Endothelial cell of umbilical vein (primary cell): ENCODE measurements around the gene FAM216A. TPM values are rescaled to one million over a fixed set of nuclear protein-coding genes. Genes with fewer than 3 reads are reported as not detected.

Experiments used
- BruUV-seq: library from RNA; stranded (reverse); fragments of 400-500 nt; replicated peaks from 2 replicates; lab custom pipeline; 2021; lab: Mats Ljungman, UMichigan
- CTCF ChIA-PET: fragments of 300-600, 350-600 bp; sonication (Branson Sonifier 250); formaldehyde crosslinking; loops from one replicate; lab custom pipeline; 2021; ENCODE audit warnings: antibody characterized with exemption, inconsistent platforms; lab: Charles Lee
- POLR2A ChIA-PET: fragments of 300-600, 350-600 bp; sonication (Branson Sonifier 250); formaldehyde crosslinking; loops from one replicate; lab custom pipeline; 2021; ENCODE audit warnings: antibody characterized with exemption, inconsistent platforms; lab: Charles Lee
- DNase-seq: peaks from one replicate; pipeline ENCODE4 v3.0.0-alpha.2; 2011; ENCODE audit warnings: low read depth, low spot score
- FAIRE-seq: peaks from 2 replicates; lab custom pipeline; 2011; peaks lifted over from hg19 to GRCh38; lab: Jason Lieb, UNC
- H2AFZ ChIP-seq: 2 replicates; pipeline ENCODE4 v1.6.0; 2012; ENCODE audit warnings: low read depth, low read length, control low read depth, inconsistent platforms
- H3K27ac ChIP-seq: 2 replicates; pipeline ENCODE4 v1.5.1; 2011; ENCODE audit warnings: low read depth, mild to moderate bottlenecking, control low read depth, low read length, moderate library complexity; ENCODE audit not compliant: insufficient read depth
- H3K27me3 ChIP-seq, 2 experiments: 2 replicates each; pipeline versions ENCODE4 v1.6.0 to v1.6.1; 2011; ENCODE audit warnings: low read length in 2 of 2, mixed read lengths in 1 of 2; ENCODE audit not compliant: control insufficient read depth in 2 of 2, insufficient read depth in 2 of 2
- H3K36me3 ChIP-seq, 2 experiments: 2 replicates in 1 of 2; 3 replicates in 1 of 2; pipeline ENCODE4 v1.5.1; 2011; ENCODE audit warnings: low read length in 2 of 2, mild to moderate bottlenecking in 1 of 2, moderate library complexity in 1 of 2; ENCODE audit not compliant: control insufficient read depth in 2 of 2, insufficient read depth in 2 of 2; ENCODE audit errors: extremely low read depth in 1 of 2
- H3K4me1 ChIP-seq: 3 replicates; pipeline ENCODE4 v1.5.1; 2011; ENCODE audit warnings: mild to moderate bottlenecking, low read length; ENCODE audit not compliant: control insufficient read depth, insufficient read depth; ENCODE audit errors: extremely low read depth
- H3K4me2 ChIP-seq: 2 replicates; pipeline ENCODE4 v1.6.1; 2011; ENCODE audit warnings: low read length, control low read depth, mixed read lengths; ENCODE audit not compliant: insufficient read depth
- H3K4me3 ChIP-seq, 3 experiments: fragments of 200-600 bp in 1 of 3; sonication (generic), shearing (Covaris generic) in 1 of 3; replicated peaks in 1 of 3; 2 replicates each; pipeline ENCODE4 v1.5.1; 2011 to 2016; ENCODE audit warnings: control low read depth in 3 of 3, low read length in 3 of 3, mild to moderate bottlenecking in 2 of 3, inconsistent platforms in 1 of 3, low read depth in 1 of 3, moderate library complexity in 1 of 3; ENCODE audit not compliant: insufficient read depth in 1 of 3
- H3K79me2 ChIP-seq: 2 replicates; pipeline ENCODE4 v1.6.0; 2012; ENCODE audit warnings: low read length, inconsistent platforms; ENCODE audit not compliant: control insufficient read depth, insufficient read depth
- H3K9ac ChIP-seq: replicated peaks from 2 replicates; pipeline ENCODE3; 2011; ENCODE audit warnings: low read length, control low read depth; ENCODE audit not compliant: insufficient read depth; ENCODE audit errors: extremely low read depth
- H3K9me1 ChIP-seq: replicated peaks from 3 replicates; pipeline ENCODE4 v1.6.0; 2011; ENCODE audit warnings: mild to moderate bottlenecking, low read length; ENCODE audit not compliant: control insufficient read depth, insufficient read depth; ENCODE audit errors: extremely low read depth
- H3K9me3 ChIP-seq: replicated peaks from 2 replicates; pipeline ENCODE4 v1.5.1; 2012; ENCODE audit warnings: low read length, inconsistent platforms; ENCODE audit not compliant: control insufficient read depth, insufficient read depth
- H4K20me1 ChIP-seq: replicated peaks from 2 replicates; pipeline ENCODE3; 2011; ENCODE audit warnings: mild to moderate bottlenecking, low read length; ENCODE audit not compliant: control insufficient read depth, insufficient read depth; ENCODE audit errors: extremely low read depth
- CTCF ChIP-seq, 2 donors: IDR thresholded peaks; 1 replicate in 1 of 2; 2 replicates in 1 of 2; pipeline ENCODE4 v1.5.1; 2011; ENCODE audit warnings: low read length in 2 of 2, mild to moderate bottlenecking in 2 of 2, moderate library complexity in 2 of 2, control low read depth in 1 of 2, inconsistent platforms in 1 of 2, low read depth in 1 of 2; ENCODE audit not compliant: insufficient read depth in 1 of 2; ENCODE audit errors: extremely low read depth in 1 of 2
- EZH2 ChIP-seq: IDR thresholded peaks from 2 replicates; pipeline ENCODE4 v1.6.1; 2012; ENCODE audit warnings: borderline replicate concordance, low read depth, mild to moderate bottlenecking, moderate library complexity, low read length, inconsistent platforms; ENCODE audit not compliant: severe bottlenecking
- FOS ChIP-seq: IDR thresholded peaks from 2 replicates; pipeline ENCODE4 v1.6.1; 2011; ENCODE audit warnings: mild to moderate bottlenecking, low read length, moderate library complexity, borderline replicate concordance; ENCODE audit not compliant: insufficient read depth
- GATA2 ChIP-seq: IDR thresholded peaks from 2 replicates; pipeline ENCODE4 v1.7.0; 2011; ENCODE audit warnings: low read depth, mild to moderate bottlenecking, moderate library complexity, mixed read lengths, low read length; ENCODE audit not compliant: insufficient read length, insufficient read depth
- JUN ChIP-seq: IDR thresholded peaks from 2 replicates; pipeline ENCODE4 v1.6.1; 2011; ENCODE audit warnings: borderline replicate concordance, low read depth; ENCODE audit not compliant: insufficient read length, insufficient read depth
- MAX ChIP-seq: IDR thresholded peaks from 2 replicates; pipeline ENCODE4 v1.6.1; 2011; ENCODE audit not compliant: insufficient read depth, insufficient read length
- MYC ChIP-seq: IDR thresholded peaks from one replicate; pipeline ENCODE4 v1.6.1; 2011; ENCODE audit warnings: mild to moderate bottlenecking, low read depth, low read length
- POLR2A ChIP-seq: IDR thresholded peaks from 2 replicates; pipeline ENCODE4 v1.6.1; 2012; ENCODE audit warnings: low read depth, mild to moderate bottlenecking, control low read depth, low read length
- POLR2AphosphoS5 ChIP-seq: IDR thresholded peaks from 2 replicates; pipeline ENCODE4 v1.6.1; 2012; ENCODE audit warnings: low read depth, mild to moderate bottlenecking, control low read depth, low read length, moderate library complexity; ENCODE audit not compliant: insufficient read depth
- dilution Hi-C: fragments of 300-500 bp; cut with MboI; formaldehyde crosslinking; loops from one replicate; pipeline ENCODE4 v1.15.0; 2019; ENCODE audit warnings: low sequenced_read_pairs; ENCODE audit not compliant: extremely low pct_ligation_motif_present
- intact Hi-C: fragments of 100-400 bp; cut with micrococcal nuclease; formaldehyde crosslinking; loops from one replicate; pipeline ENCODE4 v1.10.0; 2022
- polyA plus RNA-seq, 4 experiments: library from polyadenylated mRNA; depleted of rRNA in 3 of 4; stranded (reverse) in 3 of 4; unstranded in 1 of 4; fragments of >200 nt; gene quantifications; 2 replicates each; pipeline versions ENCODE4 v1.2.1 to v1.2.3, GENCODE V29; 2011 to 2012; ENCODE audit warnings: missing spikeins in 1 of 4
- total RNA-seq: library from RNA; stranded (reverse); gene quantifications from 2 replicates; pipeline ENCODE4 v1.2.3, GENCODE V29; 2021

Gene FAM216A
- total and polyA plus RNA-seq, 2 donors (not counting 3 experiments of a cell fraction or from before 2014, with no cell fraction given) = 11.6 to 11.7 TPM

- H4K20me1 ChIP-seq = no peaks in the 10 kb centered on the region
- H3K27ac ChIP-seq = no peak overlapping the region
- CTCF ChIA-PET = no interaction called here
- BruUV-seq = no TSS peak
- H3K79me2 ChIP-seq = no peaks in the 10 kb centered on the region
- no peaks in the 10 kb centered on the region for H3K9me1 ChIP-seq
- H3K4me1 ChIP-seq = no peaks in the 10 kb centered on the region
- dilution Hi-C loops (no loop called here), intact Hi-C loops (no loop called here)
- no peak overlapping the region for H3K4me3 ChIP-seq
- H3K27me3 ChIP-seq = peaks cover 6 to 7% of the 10 kb centered on the region in 2 experiments
- no peak overlapping the region for H2AFZ ChIP-seq
- no peaks in the 10 kb centered on the region for H3K36me3 ChIP-seq
- POLR2A ChIA-PET = no interaction called here
- H3K4me2 ChIP-seq = no peak overlapping the region
- no peak overlapping the region for H3K9ac ChIP-seq
- no peaks in the 10 kb centered on the region for H3K9me3 ChIP-seq
- TF ChIP-seq CTCF (IDR thresholded peaks at IDR 0.05; ENCODE audit: extremely low read depth in 1 of 2, insufficient read depth in 1 of 2, low read depth in 1 of 2, low read length in 2 of 2) (no peak), JUN (no peak), EZH2 (no peak), MYC (no peak), MAX (no peak), GATA2 (no peak), POLR2A (no peak), POLR2AphosphoS5 (no peak), FOS (no peak)
- FAIRE-seq = no peak
- no peak for DNase-seq
Measured at GRCh38 chr12:110424237-110424636, 44.4 kb upstream of the FAM216A start.
